HL-60 (cell line): ENCODE measurements around the gene SWI5.

Experiments
- DNase-seq, 2 experiments: peaks; one replicate each; pipeline ENCODE4 v3.0.0-alpha.2; 2010 to 2020; ENCODE audit warnings: low read depth in 1 of 2, low spot score in 1 of 2
- H3K27ac ChIP-seq: fragments of 250-450 bp; sonication (Bioruptor Pico); replicated peaks from 2 replicates; pipeline ENCODE4 v1.5.1; 2020; ENCODE audit warnings: mild to moderate bottlenecking, moderate library complexity
- H3K27me3 ChIP-seq: fragments of 250-450 bp; sonication (Bioruptor Pico); 2 replicates; pipeline ENCODE4 v1.5.1; 2021; ENCODE audit warnings: mild to moderate bottlenecking, moderate library complexity; ENCODE audit not compliant: insufficient read depth, poor library complexity, severe bottlenecking
- H3K4me3 ChIP-seq: replicated peaks from 2 replicates; pipeline ENCODE4 v1.5.1; 2011; ENCODE audit warnings: mild to moderate bottlenecking, control low read depth, low read length; ENCODE audit not compliant: insufficient read depth
- CTCF ChIP-seq: IDR thresholded peaks from one replicate; pipeline ENCODE4 v1.5.1; 2011; ENCODE audit warnings: low read length, control low read depth, inconsistent platforms; ENCODE audit not compliant: insufficient read depth
- GABPA ChIP-seq: IDR thresholded peaks from 2 replicates; pipeline ENCODE4 v1.6.1; 2012; ENCODE audit warnings: low read depth
- POLR2AphosphoS5 ChIP-seq: IDR thresholded peaks from 2 replicates; pipeline ENCODE4 v1.6.1; 2012; ENCODE audit warnings: low read depth
- REST ChIP-seq: IDR thresholded peaks from 2 replicates; pipeline ENCODE4 v1.6.1; 2012; ENCODE audit warnings: low read depth; ENCODE audit not compliant: insufficient replicate concordance
- SPI1 ChIP-seq: IDR thresholded peaks from 2 replicates; pipeline ENCODE4 v1.6.1; 2012; ENCODE audit warnings: low read depth, mild to moderate bottlenecking, borderline replicate concordance

SWI5 gene

GRCh38 chr9:128317629-128318028 is 41.6 kb downstream of the SWI5 start:
- no peaks in the 10 kb centered on the region for H3K27me3 ChIP-seq
- DNase-seq: no peak
- TF ChIP-seq POLR2AphosphoS5: no peak
- TF ChIP-seq CTCF: no peak
- TF ChIP-seq GABPA: no peak
- TF ChIP-seq REST: no peak
- TF ChIP-seq SPI1: no peak
- no peak overlapping the region for H3K27ac ChIP-seq
- H3K4me3 ChIP-seq: no peak overlapping the region

DNA sequence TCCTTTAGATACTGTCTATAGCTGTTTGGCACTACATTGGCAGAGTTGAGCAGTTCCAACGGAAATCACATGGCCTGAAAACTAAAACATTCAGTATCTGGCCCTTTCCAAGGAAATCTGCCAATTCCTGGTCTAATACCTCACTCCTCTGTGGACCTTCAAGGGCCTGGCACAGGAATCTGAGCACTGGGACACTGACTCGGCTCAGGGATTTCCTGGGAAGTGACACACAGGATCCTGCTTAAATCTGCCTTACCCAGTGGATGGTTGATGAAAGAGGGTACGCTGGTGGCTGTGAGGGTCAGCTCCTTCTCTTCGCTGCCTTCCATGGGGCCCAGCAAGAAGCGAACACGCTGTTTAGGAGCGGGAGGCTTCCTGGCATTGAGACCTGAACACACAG is 45.3 kb downstream of the SWI5 start:
- TF ChIP-seq SPI1: no peak
- TF ChIP-seq POLR2AphosphoS5: no peak
- peak overlapping the region; percentile 97 for H3K27ac ChIP-seq

GRCh38 chr9:128321879-128322403 is 45.9 kb downstream of the SWI5 start:
- Histone ChIP-seq H3K4me3 (peak overlapping the region; percentile 69), H3K27ac (peak overlapping the region; percentile 97), H3K27me3 (no peaks in the 10 kb centered on the region)
- TF ChIP-seq GABPA: no peak
- no peak for TF ChIP-seq REST
- TF ChIP-seq SPI1: no peak
- TF ChIP-seq CTCF: no peak
- no peak for TF ChIP-seq POLR2AphosphoS5
- DNase-seq: no peak

More for the DNA sequence above, 45.3 kb downstream of the SWI5 start:
- Histone ChIP-seq H3K27me3 (no peaks in the 10 kb centered on the region), H3K4me3 (peak overlapping the region; percentile 69)
- no peak for DNase-seq

- H3K27ac ChIP-seq: peak within 1 kb of the TSS; percentile 97
- DNase-seq: peak; percentile 86 to 94
- TF ChIP-seq GABPA: peak; percentile 99
- TF ChIP-seq SPI1: peak; percentile 32; the same call in 1 of the 2 replicates
- TF ChIP-seq POLR2AphosphoS5: peak; percentile 80
- no peak for TF ChIP-seq CTCF
- H3K4me3 ChIP-seq: peak within 1 kb of the TSS; percentile 69
- no peaks in the 10 kb centered on the region for H3K27me3 ChIP-seq
These were observed 46.5 kb downstream of the SWI5 start, which contains the start of the genes COQ4 and TRUB2 for GRCh38 chr9:128322404-128323211. Gene COQ4 (plus strand): TSS chr9:128322839. CDS start chr9:128322859, 20 bp downstream. Gene TRUB2 (minus strand): TSS chr9:128322447. CDS start chr9:128322408, 39 bp downstream.
